AML-193 (cell line): ENCODE data around the gene RPL13.
"Not testable (repeated sequence)": the region's sequence is repeated elsewhere in the genome, so short reads cannot be mapped to it uniquely, and the experiment has no call there.

Experiments
- DNase-seq, 2 experiments: peaks; one replicate each; lab custom pipeline; 2025; lab: John Stamatoyannopoulos, UW

Gene RPL13

DNA sequence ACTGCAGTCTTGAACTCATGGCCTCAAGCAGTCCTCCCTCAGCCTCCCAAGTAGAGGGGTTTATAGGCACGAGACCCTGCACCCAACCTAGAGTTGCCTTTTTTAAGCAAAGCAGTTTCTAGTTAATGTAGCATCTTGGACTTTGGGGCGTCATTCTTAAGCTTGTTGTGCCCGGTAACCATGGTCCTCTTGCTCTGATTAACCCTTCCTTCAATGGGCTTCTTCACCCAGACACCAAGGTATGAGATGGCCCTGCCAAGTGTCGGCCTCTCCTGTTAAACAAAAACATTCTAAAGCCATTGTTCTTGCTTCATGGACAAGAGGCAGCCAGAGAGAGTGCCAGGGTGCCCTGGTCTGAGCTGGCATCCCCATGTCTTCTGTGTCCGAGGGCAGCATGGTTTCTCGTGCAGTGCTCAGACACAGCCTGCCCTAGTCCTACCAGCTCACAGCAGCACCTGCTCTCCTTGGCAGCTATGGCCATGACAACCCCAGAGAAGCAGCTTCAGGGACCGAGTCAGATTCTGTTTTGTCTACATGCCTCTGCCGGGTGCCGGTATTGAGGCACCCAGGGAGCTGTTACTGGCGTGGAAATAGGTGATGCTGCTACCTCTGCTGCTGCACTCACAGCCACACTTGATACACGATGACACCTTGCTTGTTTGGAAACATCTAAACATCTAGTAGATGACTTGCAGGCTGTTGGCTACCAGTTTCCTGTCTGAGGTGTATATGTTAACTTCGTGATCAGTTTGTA lies 3.3 kb downstream of the RPL13 start:
- DNase-seq = no peak

GRCh38 chr16:89564476-89565255 lies 4.2 kb downstream of the RPL13 start:
- no peak for DNase-seq

DNA sequence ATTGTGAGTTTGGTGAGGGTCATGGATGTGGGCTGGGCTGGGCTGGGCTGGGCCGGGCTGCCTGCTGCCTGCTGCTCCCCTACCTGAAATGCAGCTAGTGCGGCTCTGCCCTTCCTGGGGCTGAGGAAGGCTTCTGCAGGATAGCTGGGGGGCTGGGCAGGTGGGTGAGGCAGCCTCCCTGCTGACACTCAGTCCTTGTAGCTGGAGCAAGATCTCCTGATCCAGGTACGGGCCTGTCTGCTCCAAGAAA lies 4.7 kb downstream of the RPL13 start:
- no peak for DNase-seq

DNA sequence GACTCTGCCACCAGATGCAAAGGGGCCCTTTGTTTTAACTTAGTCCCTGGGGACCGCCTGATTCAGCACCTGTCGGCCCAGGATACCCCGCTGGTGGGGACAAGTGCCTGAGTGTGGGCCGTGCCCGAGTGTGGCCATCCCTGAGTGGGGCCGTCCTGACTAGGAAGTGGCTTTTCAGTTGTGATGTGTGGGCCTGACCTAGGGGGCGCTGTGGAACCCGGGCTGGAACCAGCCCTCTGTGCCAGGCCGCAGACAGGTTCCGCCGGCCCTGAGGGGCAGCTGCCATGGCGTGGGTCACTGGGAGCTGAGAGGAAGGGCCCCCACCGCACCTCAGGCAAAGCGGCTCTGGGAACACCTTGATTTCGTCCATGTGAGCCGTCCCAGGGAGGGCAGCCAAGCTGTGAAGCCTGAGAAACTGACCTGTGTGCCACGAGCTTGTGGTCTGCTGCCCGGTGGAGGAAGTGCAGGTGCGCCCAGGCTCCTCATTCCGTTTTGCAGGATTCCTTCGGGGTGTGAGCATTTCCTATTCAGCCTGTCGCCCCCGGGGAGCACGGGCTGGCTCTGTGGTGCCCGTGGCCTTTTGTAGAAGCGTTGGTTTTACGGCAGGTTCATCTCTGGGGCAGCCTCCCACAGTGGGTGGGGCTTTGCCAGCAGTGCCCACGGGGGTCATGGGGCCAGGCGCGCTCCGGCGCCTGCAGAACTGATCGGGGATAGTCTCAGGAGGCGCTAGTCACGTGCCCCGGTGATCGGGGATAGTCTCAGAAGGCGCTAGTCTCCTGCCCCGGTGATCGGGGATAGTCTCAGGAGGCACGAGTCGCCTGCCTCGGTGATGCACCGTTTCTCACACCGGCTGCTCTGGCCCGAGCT lies 5.3 kb downstream of the RPL13 start:
- DNase-seq = peak in 1 of 2 experiments; percentile 45

DNA sequence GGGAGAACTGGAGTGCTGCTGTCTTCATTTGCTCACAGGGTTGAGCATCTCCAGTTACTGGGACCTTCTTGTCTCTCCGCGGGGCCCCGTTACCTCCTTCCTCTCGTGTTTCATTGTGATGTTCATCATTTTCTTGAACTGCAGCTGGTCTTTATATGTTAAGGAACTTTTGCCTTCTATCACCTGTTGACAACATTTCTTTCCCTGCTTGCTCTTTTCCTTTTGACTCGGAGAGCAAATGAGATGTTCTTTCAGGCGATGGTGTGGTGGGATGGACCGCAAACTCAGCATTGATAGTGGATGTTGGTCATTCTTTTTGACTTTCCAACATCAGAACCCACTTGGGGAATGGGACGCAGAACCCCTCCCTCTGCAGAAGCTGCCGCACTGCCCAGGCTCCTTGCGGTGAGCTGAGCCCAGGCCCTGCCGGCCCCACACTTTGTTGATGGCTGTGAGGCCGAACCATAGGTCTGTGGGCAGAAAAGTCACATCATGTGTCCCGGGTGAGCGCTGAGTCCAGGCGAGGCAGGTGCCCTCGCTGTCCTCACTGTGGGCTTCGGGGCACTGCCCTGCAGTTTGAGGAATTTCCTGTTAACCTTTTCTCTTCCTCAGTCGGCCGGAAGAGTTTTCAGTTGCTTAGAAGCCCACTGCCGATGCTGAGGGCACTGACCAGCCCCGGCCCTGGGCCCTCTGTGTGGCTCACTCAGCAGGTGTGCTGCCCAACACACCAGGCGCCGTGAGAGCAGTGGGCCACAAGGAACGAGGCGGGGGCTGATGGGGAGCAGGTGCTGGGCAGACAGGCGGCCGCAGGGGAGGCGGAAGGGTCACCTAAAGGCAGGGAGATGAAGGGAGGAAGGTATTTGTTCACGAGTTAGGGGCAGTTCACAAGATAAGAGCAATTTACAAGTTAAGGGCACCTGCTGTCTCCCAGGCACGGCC lies 7.4 kb downstream of the RPL13 start:
- no peak for DNase-seq

DNA sequence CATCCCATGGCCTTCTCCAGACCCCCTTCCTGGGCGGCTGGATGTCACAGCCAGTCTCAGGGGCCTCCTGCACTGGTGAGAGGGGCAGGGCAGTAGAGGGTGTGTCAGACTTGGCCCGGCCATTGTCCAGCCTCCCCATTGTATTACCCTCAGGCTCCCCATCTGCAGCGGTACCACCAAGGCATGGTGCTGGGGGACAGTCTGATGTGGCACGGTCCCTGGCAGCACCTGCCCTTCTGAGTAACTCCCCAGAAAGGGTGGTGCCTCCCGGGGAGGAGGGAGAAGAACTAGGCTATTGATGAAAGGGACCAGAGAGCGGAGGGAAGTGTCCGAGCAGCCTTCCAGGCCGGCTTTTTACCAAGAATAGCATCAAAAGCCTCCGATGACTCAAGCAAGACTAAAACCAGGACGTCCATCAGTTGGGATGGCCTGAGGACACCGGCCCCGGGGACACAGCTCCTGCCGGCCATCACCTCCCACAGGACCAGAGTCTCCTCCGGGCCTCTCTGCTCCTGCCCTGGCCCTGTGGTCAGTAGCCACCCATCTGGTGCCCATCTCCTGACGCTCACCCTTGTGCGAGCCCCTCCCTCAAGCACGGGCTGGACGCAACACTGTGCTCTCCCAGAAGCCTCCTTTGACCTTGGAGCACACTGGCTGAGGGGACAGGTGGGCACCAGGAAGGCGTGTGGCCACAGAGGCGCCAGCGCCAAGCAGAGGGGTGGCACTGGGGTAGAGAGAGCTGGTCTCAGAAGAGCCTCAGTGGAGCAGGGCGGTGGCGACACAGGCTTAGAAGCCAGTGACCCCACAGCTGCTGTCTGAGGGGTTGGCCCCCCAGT lies 9.2 kb downstream of the RPL13 start:
- DNase-seq = no peak

GRCh38 chr16:89570342-89570923 lies 10.0 kb downstream of the RPL13 start:
- DNase-seq = no peak

DNA sequence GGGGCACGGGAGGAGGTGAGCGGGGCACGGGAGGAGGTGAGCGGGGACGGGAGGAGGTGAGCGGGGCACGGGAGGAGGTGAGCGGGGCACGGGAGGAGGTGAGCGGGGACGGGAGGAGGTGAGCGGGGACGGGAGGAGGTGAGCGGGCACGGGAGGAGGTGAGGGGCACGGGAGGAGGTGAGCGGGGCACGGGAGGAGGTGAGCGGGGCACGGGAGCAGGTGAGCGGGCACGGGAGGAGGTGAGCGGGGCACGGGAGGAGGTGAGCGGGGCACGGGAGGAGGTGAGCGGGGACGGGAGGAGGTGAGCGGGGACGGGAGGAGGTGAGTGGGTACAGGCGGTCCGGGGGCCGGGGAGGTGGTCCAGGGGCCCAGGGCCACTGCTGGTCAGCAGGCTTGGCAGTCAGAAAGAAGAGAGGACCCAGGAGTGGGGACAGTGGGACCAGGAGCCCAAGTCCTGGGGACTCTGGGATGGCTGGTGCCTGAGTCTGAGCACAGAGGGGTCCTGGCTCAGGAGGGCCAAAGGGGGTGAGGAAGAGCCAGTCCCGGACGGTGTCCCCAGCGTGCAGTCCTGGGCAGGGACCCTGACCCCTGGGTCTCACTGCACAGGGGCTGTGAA lies 10.6 kb downstream of the RPL13 start:
- DNase-seq = not testable (repeated sequence)

DNA sequence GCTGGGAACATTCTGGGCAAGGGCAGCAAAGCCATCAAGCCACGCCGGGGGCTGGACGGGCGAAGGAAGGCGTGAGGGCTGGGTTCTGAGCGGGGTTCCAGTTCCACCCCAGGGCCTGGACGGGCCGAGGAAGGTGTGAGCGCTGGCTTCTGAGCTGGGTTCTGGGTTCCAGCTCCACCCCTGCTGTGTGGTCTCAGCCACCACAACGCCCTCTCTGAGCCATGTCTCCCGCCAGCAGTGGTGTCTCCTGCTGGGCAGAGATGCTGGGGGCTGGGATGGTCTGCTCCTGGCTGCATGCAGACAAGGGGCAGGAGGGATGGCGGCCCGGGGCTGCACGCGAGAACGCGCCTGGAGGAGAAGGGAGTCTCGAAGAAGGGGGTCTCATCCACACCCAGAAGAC lies 11.2 kb downstream of the RPL13 start:
- DNase-seq = no peak

DNA sequence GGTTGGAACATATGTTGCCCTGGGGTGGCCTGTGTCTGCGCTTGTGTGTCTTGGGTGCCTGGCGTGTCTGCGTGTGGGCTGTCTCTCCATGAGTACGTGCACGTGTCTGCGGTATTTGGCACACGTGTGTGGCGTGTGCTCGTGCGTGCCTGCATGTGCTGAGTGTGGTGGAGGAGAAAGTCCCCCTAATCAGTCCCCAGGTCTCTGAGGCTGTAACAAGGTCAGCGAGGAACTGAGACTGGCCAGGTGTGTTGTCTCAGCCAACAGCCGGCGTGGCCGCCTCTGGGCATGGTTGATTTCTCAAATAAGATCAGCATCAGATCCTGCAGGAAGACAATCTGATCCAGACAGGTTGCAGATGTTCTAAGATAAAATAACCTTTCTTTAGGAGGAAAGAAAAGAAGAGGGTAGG lies 11.6 kb downstream of the RPL13 start:
- no peak for DNase-seq

- no peak for DNase-seq
These were observed 12.2 kb downstream of the RPL13 start for GRCh38 chr16:89572485-89573205.

GRCh38 chr16:89573826-89574680 lies 13.6 kb downstream of the RPL13 start:
- DNase-seq = no peak

- peak; percentile 50 to 65 for DNase-seq
These were observed 14.3 kb downstream of the RPL13 start for GRCh38 chr16:89574681-89575246.

- DNase-seq = no peak
These were observed 15.0 kb downstream of the RPL13 start, which contains the start of gene CPNE7 for GRCh38 chr16:89575247-89576152. Gene CPNE7, plus strand, starts transcription at chr16:89575758. Its CDS starts 140 bp downstream, at chr16:89575898.

GRCh38 chr16:89576153-89577054 lies 15.9 kb downstream of the RPL13 start:
- DNase-seq = no peak
